ENCODE data around the gene ZNF207.
A peak's percentile ranks its signal among the peaks of the same experiment; 100 is the strongest.
"Not testable (repeated sequence)": the region's sequence is repeated elsewhere in the genome, so short reads cannot be mapped to it uniquely, and the experiment has no call there.

The ZNF207 gene

DNA sequence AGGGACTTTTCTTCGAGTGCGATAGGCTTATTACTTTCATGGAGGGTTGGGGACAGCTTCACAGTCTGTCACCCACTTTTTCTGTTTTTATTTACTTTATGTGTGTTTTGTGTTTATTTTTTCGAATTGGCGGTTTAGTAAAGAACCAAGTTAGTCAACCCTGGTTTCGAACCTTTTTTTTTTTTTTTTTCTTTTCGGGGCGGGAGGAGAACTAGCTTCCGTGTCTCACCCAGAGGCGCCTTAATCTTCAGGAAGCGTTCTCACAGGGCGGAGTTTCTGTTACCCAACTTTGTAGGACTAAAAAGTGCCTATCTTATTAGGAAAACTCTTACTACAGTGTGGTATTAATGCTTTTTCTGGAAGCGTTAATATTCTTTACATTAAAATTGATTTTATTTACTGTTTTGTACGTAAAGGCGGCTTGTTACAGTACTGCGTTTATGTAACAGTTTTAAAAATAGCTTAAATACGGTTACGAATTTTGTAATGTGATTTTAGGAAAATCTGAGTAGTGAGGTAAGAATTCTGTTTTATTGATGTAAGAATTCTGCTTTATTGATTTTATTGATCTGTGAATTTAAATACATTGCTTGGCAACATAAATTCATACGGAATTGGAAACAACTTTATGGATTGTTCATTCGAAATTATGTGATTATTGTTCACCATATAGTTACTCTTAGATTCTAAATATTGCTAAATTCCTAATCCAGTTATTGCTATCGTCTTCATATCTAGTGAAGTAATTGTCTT, 885 bp downstream of the ZNF207 start:
- peaks cover 10% of the 10 kb centered on the region for H3K36me3 Mint-ChIP-seq
- H3K9me3 Mint-ChIP-seq (ENCODE audit: low read depth): no peaks in the 10 kb centered on the region

DNA sequence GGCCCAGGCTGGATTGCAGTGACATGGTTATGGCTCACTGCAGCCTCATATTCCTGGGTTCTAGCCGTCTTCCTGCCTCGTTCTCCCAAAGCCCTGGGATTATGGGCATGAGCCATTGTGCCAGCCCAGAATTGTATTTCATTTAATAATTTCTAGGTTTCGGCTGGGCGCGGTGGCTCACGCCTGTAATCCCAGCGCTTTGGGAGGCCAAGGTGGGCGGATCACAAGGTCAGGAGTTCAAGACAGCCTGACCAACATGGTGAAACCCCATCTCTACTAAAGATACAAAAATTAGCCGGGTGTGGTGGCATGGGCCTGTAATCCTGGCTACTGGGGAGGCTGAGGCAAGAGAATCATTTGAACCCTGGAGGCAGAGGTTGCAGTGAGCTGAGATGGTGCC, 2.8 kb downstream of the ZNF207 start:
- peaks cover 55% of the 10 kb centered on the region for H3K4me1 Mint-ChIP-seq (ENCODE audit: low read depth)
- H3K36me3 Mint-ChIP-seq; H3K27me3 Mint-ChIP-seq; H3K9me3 Mint-ChIP-seq (ENCODE audit: low read depth): not testable (repeated sequence)
- H3K4me3 Mint-ChIP-seq: peak overlapping the region; percentile 100
- peak overlapping the region; percentile 22 for H3K27ac Mint-ChIP-seq

More for the DNA sequence above, 885 bp downstream of the ZNF207 start:
- Mint-ChIP-seq H3K4me1 (ENCODE audit: low read depth) (peaks cover 42% of the 10 kb centered on the region), H3K27ac (peak overlapping the region; percentile 99), H3K27me3 (no peaks in the 10 kb centered on the region), H3K4me3 (peak overlapping the region; percentile 100)

DNA sequence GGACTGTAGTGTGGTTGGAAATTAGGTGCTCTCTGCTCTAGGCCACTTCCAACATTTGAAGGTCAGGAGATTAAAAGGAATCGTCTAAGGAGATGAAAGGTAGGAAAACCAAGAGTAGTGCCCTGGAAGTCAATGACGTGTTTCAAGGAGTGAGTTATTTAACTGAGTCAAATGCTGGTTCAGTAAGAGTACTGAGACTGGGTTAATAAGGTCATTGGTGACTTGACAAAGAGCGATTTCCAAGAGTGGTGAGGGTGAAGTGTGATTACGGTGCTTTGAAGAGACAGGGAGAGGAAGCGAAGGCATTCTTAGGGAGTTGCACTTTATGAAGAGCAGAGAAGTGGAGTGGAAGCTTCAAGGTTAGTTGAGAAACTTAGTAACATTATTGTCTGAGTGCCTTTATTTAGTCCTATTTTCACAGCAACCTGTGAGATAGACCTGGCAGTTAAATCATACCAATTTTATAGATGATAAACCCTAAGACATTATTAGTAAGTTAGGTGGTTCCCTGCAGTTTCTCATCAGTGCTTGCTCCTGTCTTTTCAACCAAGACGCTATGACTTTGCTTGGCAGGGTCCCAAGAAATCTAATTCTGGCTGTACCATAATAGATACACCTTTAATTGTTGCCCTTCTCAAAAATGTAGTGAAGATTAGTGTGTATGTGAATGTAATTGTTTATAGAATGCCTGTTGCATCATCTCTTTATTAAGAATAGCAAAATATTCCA, 5.9 kb downstream of the ZNF207 start:
- Mint-ChIP-seq H3K9me3 (ENCODE audit: low read depth) (no peaks in the 10 kb centered on the region), H3K4me1 (ENCODE audit: low read depth) (peaks cover 58% of the 10 kb centered on the region)

DNA sequence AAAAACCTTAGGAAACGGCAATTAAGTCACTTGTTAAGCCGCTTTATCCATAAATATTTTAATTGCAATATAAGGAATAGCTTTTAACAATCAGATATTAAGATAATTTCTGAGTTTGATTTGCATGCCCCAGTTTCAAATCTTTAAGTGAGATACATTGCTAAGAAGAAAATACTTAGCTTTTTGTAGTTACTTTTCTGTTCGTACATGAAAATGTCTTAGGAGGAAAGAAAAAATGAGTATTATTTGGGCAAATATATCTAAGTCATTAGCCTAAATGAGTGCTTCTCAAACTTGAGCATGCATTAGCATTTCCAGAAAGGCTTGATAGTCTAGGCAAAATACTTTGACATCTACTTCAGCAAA, 6.4 kb downstream of the ZNF207 start:
- Mint-ChIP-seq H3K4me1 (ENCODE audit: low read depth) (peaks cover 60% of the 10 kb centered on the region), H3K4me3 (peak overlapping the region; percentile 75), H3K9me3 (ENCODE audit: low read depth) (no peaks in the 10 kb centered on the region), H3K27ac (no peak overlapping the region), H3K27me3 (no peaks in the 10 kb centered on the region), H3K36me3 (peaks cover 8% of the 10 kb centered on the region)

More for the DNA sequence above, 5.9 kb downstream of the ZNF207 start:
- Mint-ChIP-seq H3K27ac (peak overlapping the region; percentile 37), H3K27me3 (no peaks in the 10 kb centered on the region), H3K4me3 (peak overlapping the region; percentile 75), H3K36me3 (peaks cover 10% of the 10 kb centered on the region)

DNA sequence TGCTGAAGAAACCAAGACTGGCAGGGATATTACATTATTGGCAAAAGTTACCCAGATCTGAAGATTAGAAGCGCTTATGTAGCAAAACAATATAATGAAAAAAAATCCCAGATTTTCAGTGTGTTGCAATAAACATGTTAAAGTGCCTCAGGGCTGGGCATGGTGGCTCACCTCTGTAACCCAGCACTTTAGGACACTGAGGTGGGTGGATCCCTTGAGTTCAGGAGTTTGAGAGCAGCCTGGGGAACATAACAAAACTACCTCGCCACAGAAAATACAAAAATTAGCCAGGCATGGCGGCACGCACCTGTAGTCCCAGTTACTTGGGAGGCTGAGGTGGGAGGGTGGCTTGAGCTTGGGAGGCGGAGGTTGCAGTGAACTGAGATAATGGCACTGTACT, 6.8 kb downstream of the ZNF207 start:
- Mint-ChIP-seq H3K36me3 (peaks cover 6% of the 10 kb centered on the region), H3K27ac (no peak overlapping the region), H3K27me3 (no peaks in the 10 kb centered on the region), H3K4me3 (peak overlapping the region; percentile 75), H3K9me3 (ENCODE audit: low read depth) (no peaks in the 10 kb centered on the region), H3K4me1 (ENCODE audit: low read depth) (peaks cover 58% of the 10 kb centered on the region)

DNA sequence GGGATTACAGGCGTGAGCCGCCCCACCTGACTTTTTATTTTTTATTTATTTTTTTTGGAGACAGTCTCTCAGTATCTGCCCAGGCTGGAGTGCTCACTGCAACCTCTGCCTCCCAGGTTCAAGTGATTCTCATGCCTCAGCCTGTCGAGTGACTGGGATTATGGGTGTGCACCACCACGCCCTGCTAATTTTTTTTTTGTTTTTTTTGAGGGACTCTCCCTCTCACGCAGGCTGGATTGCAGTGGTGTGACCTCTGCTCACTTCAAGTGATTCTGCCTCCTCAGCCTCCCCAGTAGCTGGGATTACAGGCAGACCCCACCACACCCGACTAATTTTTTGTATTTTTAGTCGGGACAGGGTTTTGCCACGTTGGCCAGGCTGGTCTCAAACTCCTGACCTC, 7.7 kb downstream of the ZNF207 start:
- Mint-ChIP-seq H3K9me3 (ENCODE audit: low read depth) (no peaks in the 10 kb centered on the region), H3K4me3 (no peak overlapping the region), H3K36me3 (peaks cover 6% of the 10 kb centered on the region), H3K27me3 (no peaks in the 10 kb centered on the region), H3K4me1 (ENCODE audit: low read depth) (peaks cover 56% of the 10 kb centered on the region), H3K27ac (no peak overlapping the region)

DNA sequence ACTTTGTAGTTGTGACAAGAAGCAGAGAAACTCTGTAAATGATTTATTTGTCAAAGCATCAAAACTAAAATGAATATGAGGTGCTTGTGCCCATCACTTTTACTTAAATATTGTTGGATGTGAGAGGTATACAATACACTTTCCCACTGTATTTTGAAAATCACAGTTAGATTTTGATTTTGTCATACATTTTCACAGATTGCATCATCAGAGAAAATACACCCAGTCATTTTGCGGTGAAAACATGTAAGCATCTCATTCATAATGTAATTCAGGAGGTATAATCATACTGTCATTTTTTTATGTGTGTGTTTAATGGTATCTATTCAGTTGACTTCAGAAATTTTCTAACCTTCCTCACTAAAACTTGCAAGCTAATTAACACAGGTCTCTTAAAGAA, 11.3 kb downstream of the ZNF207 start:
- no peaks in the 10 kb centered on the region for H3K9me3 Mint-ChIP-seq (ENCODE audit: low read depth)
- H3K4me1 Mint-ChIP-seq (ENCODE audit: low read depth): peaks cover 42% of the 10 kb centered on the region
- H3K27me3 Mint-ChIP-seq: no peaks in the 10 kb centered on the region
- H3K27ac Mint-ChIP-seq: no peak overlapping the region
- H3K36me3 Mint-ChIP-seq: peaks cover 5% of the 10 kb centered on the region
- no peak overlapping the region for H3K4me3 Mint-ChIP-seq

DNA sequence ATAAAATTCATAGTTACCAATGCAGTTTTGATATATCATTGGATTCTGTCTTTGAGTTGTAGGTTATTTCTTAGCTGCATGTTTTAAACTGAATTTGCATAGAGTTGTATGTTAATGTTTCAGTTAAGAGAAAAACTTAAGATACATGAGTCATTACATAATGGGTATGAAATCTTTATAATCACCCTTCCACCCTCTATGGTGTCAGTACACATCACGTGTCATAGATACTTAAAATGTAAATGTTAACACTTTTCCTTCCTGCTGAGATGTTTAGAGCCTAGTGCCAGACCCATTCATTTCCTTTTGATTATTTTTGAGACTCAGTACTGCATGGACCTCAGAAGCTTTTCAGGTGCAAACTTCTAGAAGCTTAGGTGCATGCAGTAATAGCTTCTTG, 20.5 kb downstream of the ZNF207 start:
- Mint-ChIP-seq H3K9me3 (ENCODE audit: low read depth) (no peaks in the 10 kb centered on the region), H3K4me1 (ENCODE audit: low read depth) (peaks cover 48% of the 10 kb centered on the region), H3K27ac (peak overlapping the region; percentile 6), H3K36me3 (peaks cover 4% of the 10 kb centered on the region), H3K27me3 (no peaks in the 10 kb centered on the region), H3K4me3 (no peak overlapping the region)

DNA sequence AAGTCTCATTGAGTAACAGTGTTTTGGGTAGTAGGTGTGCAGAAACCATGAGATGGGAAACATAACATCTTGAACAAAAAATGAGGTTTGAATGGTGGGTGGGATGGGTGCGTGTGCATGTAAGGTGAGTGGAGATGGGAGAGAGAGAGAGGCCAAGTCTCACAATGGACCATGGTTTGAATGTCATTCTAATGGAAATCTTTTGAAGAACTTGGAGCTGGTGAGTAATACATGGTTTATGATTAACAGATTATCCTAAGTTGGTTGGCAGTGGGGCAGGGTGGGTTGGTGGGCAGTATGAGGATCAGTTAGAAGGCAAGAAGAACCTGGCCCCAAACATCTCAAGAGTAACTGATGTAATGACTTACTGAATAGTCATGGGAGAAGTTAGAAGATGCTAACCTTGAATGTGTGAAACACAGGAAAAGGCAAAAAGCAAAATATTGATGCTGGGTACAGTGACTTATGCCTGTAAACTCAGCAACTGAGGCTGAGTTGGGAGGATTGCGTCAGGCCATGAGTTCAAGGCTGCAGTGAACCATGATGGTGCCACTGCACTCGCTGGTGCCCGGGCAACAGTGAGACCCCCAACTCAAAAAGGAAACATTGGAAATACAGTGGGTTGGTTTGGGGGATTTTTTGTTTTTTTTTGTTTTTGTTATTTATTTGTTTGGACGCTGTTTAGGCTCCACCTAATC, 32.7 kb downstream of the ZNF207 start:
- H3K27me3 Mint-ChIP-seq: no peaks in the 10 kb centered on the region
- H3K9me3 Mint-ChIP-seq (ENCODE audit: low read depth): no peaks in the 10 kb centered on the region
- peaks cover 10% of the 10 kb centered on the region for H3K36me3 Mint-ChIP-seq
- peak overlapping the region; percentile 62 for H3K27ac Mint-ChIP-seq
- H3K4me1 Mint-ChIP-seq (ENCODE audit: low read depth): peaks cover 18% of the 10 kb centered on the region
- H3K4me3 Mint-ChIP-seq: no peak overlapping the region

DNA sequence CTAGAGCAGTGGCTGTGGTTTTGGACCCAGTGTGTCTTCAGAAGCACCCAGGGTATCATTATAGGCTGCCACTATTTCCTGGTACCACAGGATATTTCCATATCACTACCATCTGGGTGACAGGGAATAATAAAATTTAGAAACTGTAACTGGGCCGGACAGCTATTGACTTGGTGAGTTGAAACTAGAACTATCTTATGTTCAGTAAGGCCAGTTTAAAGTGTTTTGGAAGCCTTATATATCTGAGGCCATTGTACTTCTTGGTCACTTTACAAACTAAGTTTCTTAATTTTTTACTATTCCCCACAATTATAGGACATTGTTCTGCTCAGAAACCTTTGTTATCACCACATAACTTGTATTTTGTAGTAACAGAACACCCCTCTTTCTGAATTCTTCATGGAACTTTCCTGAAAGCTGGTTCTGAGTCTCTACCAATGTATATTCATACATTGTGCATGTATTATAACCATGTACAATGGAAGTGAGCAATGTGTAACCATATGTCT, 34.0 kb downstream of the ZNF207 start:
- H3K27me3 Mint-ChIP-seq: no peaks in the 10 kb centered on the region
- H3K36me3 Mint-ChIP-seq: peaks cover 10% of the 10 kb centered on the region
- no peak overlapping the region for H3K4me3 Mint-ChIP-seq
- H3K4me1 Mint-ChIP-seq (ENCODE audit: low read depth): peaks cover 18% of the 10 kb centered on the region
- no peak overlapping the region for H3K27ac Mint-ChIP-seq
- no peaks in the 10 kb centered on the region for H3K9me3 Mint-ChIP-seq (ENCODE audit: low read depth)

DNA sequence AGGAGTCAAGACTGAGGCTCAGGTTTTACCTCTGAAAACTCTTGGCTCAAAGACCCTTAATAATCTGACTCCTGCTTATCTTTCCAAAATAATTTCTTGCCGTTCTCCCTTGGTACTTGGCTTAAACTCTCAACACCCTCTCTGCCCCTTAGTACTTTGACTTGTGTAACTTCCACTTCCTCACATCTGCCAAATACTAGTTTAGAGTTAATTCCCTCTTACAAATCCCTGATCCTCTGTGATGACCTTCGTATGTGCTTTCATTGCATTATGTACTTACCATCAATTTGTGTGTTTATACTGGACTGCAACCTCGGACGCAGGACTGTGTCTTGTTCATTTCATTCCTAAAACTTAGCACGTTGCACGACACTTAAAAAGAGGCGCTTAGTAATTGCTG, 35.2 kb downstream of the ZNF207 start:
- Mint-ChIP-seq H3K36me3 (peaks cover 10% of the 10 kb centered on the region), H3K27me3 (no peaks in the 10 kb centered on the region), H3K4me3 (no peak overlapping the region), H3K9me3 (ENCODE audit: low read depth) (no peaks in the 10 kb centered on the region), H3K27ac (peak overlapping the region; percentile 58), H3K4me1 (ENCODE audit: low read depth) (peaks cover 18% of the 10 kb centered on the region)

DNA sequence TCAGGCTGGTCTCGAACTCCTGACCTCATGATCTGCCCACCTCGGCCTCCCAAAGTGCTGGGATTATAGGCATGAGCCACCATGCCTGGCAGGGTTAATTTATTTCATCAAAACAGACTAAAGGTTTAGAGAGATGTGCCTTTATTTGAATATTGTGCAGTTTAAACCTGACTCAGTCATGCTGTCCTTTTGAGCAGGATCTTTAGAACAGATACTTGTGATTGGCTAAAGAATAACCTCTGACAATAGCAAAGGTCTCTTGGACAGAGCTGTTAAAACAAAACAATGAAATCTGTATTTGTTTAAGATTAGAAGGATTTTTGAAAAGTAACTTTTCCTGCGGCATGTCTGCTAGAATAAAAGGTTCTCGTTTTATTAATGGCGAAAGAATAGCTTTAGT, 36.0 kb downstream of the ZNF207 start:
- peaks cover 18% of the 10 kb centered on the region for H3K4me1 Mint-ChIP-seq (ENCODE audit: low read depth)
- H3K27ac Mint-ChIP-seq: no peak overlapping the region
- H3K36me3 Mint-ChIP-seq: peaks cover 10% of the 10 kb centered on the region
- no peak overlapping the region for H3K4me3 Mint-ChIP-seq
- no peaks in the 10 kb centered on the region for H3K9me3 Mint-ChIP-seq (ENCODE audit: low read depth)
- no peaks in the 10 kb centered on the region for H3K27me3 Mint-ChIP-seq

DNA sequence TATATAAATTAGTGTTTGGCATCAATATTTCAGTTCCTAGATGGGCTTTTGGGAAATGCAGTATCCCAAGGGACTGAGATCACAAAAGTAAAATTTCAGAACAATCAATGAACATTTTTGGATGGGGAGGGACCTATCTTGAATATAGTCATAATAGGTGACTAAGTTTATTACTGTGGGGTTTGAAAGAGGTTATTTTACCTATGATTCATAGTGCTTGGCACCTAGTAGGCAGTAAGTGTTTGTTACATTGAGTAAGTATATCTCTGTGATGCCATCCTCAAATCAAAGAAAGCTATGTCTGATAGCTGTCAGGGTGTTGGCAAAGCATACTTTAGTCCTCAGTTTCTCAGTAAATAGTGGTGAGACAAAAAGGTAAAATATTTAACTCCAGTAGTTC, 36.9 kb downstream of the ZNF207 start:
- Mint-ChIP-seq H3K27me3 (no peaks in the 10 kb centered on the region), H3K9me3 (ENCODE audit: low read depth) (no peaks in the 10 kb centered on the region), H3K4me3 (no peak overlapping the region), H3K4me1 (ENCODE audit: low read depth) (peaks cover 17% of the 10 kb centered on the region), H3K36me3 (peaks cover 10% of the 10 kb centered on the region), H3K27ac (peak overlapping the region; percentile 2)

DNA sequence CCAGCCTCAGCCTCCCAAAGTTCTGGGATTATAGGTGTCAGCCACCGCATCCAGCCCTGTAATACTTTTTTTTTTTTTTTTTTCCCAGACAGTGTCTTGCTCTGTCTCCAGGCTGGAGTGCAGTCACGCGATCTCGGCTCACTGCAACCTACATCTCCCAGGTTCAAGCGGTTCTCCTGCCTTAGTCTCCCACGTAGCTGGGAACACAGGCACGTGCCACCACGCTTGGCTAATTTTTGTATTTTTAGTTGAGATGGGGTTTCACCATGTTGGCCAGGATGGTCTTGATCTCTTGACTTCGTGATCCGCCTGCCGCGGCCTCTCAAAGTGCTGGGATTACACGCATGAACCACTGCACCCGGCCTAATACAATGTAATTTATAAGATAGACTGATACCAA, 38.2 kb downstream of the ZNF207 start:
- H3K9me3 Mint-ChIP-seq (ENCODE audit: low read depth); H3K27ac Mint-ChIP-seq; H3K27me3 Mint-ChIP-seq; H3K4me3 Mint-ChIP-seq; H3K36me3 Mint-ChIP-seq: not testable (repeated sequence)
- peaks cover 12% of the 10 kb centered on the region for H3K4me1 Mint-ChIP-seq (ENCODE audit: low read depth)

All from activated naive CD8-positive, alpha-beta T cell (primary cell).